HEK293T (cell line): ENCODE results near the gene ACACB.

Source experiments
- CTCF ChIA-PET: fragments of 350-600 bp; formaldehyde crosslinking; extraction: SDS; loops from one replicate; lab custom pipeline; 2021; ENCODE audit warnings: antibody characterized with exemption, inconsistent platforms; lab: Yijun Ruan, JAX
- POLR2A ChIA-PET: fragments of 350-600 bp; formaldehyde crosslinking; extraction: SDS; loops from one replicate; lab custom pipeline; 2020; ENCODE audit warnings: antibody characterized with exemption, inconsistent platforms; lab: Yijun Ruan, JAX
- DNase-seq: peaks from one replicate; pipeline ENCODE4 v3.0.0; 2012; ENCODE audit warnings: mixed read lengths; ENCODE audit errors: extremely low spot score
- ARNT ChIP-seq: fragments of 450-650 bp; IDR thresholded peaks from 2 replicates; pipeline ENCODE4 v1.6.1; 2017; ENCODE audit warnings: mild to moderate bottlenecking
- BHLHE40 ChIP-seq: fragments of 450-650 bp; IDR thresholded peaks from 2 replicates; pipeline ENCODE4 v1.6.1; 2016; ENCODE audit warnings: mild to moderate bottlenecking, moderate library complexity, borderline replicate concordance
- CTBP1 ChIP-seq: fragments of 450-650 bp; IDR thresholded peaks from 2 replicates; pipeline ENCODE4 v1.6.1; 2016; ENCODE audit warnings: borderline replicate concordance
- ELF4 ChIP-seq: fragments of 450-650 bp; IDR thresholded peaks from 2 replicates; pipeline ENCODE4 v1.6.1; 2017; ENCODE audit warnings: antibody characterized with exemption
- FOXA1 ChIP-seq: fragments of 450-650 bp; IDR thresholded peaks from 2 replicates; pipeline ENCODE4 v1.6.1; 2016; ENCODE audit warnings: mild to moderate bottlenecking
- FOXK2 ChIP-seq: fragments of 450-650 bp; IDR thresholded peaks from 2 replicates; pipeline ENCODE4 v1.6.1; 2016; ENCODE audit warnings: mild to moderate bottlenecking
- FOXM1 ChIP-seq: fragments of 450-650 bp; IDR thresholded peaks from 2 replicates; pipeline ENCODE4 v1.6.1; 2017; ENCODE audit warnings: mild to moderate bottlenecking, borderline replicate concordance
- HDGF ChIP-seq: fragments of 450-650 bp; IDR thresholded peaks from 2 replicates; pipeline ENCODE4 v1.6.1; 2017; ENCODE audit warnings: antibody characterized with exemption, borderline replicate concordance
- L3MBTL2 ChIP-seq: fragments of 450-650 bp; conservative IDR thresholded peaks from 2 replicates; pipeline ENCODE4 v1.6.1; 2016; ENCODE audit warnings: mild to moderate bottlenecking
- LEF1 ChIP-seq: fragments of 450-650 bp; IDR thresholded peaks from 2 replicates; pipeline ENCODE4 v1.6.1; 2017; ENCODE audit warnings: mild to moderate bottlenecking, borderline replicate concordance
- NFRKB ChIP-seq: fragments of 450-650 bp; IDR thresholded peaks from 2 replicates; pipeline ENCODE4 v1.6.1; 2016; ENCODE audit warnings: mild to moderate bottlenecking, moderate library complexity
- PKNOX1 ChIP-seq: fragments of 450-650 bp; IDR thresholded peaks from 2 replicates; pipeline ENCODE4 v1.6.1; 2016
- SP1 ChIP-seq: fragments of 450-650 bp; IDR thresholded peaks from 2 replicates; pipeline ENCODE4 v1.6.1; 2017
- SUZ12 ChIP-seq: fragments of 450-650 bp; IDR thresholded peaks from 2 replicates; pipeline ENCODE4 v1.6.1; 2016; ENCODE audit warnings: mild to moderate bottlenecking
- TARDBP ChIP-seq: fragments of 450-650 bp; IDR thresholded peaks from 2 replicates; pipeline ENCODE4 v1.6.1; 2016
- ZNF384 ChIP-seq: fragments of 450-650 bp; IDR thresholded peaks from 2 replicates; pipeline ENCODE4 v1.6.1; 2016

The ACACB gene

GRCh38 chr12:109247831-109248654, 131.7 kb downstream of the ACACB start:
- no peak for TF ChIP-seq SP1
- no peak for TF ChIP-seq FOXK2
- no peak for TF ChIP-seq ZNF384
- TF ChIP-seq LEF1, result no peak
- TF ChIP-seq BHLHE40, result no peak
- no peak for TF ChIP-seq NFRKB
- TF ChIP-seq L3MBTL2, result no peak
- no peak for TF ChIP-seq CTBP1
- TF ChIP-seq TARDBP, result no peak
- TF ChIP-seq PKNOX1, result no peak
- TF ChIP-seq FOXM1, result no peak
- no peak for TF ChIP-seq HDGF
- TF ChIP-seq ELF4, result no peak
- no peak for TF ChIP-seq ARNT
- no peak for TF ChIP-seq FOXA1
- no peak for TF ChIP-seq SUZ12
- CTCF ChIA-PET, result interaction anchor here (0.7 kb wide), 1 partner anchor 315 kb away, joined by 3 read pairs; no protein-coding TSS in a partner anchor
- DNase-seq, result no peak
- POLR2A ChIA-PET, result interaction anchor here (0.6 kb wide), 1 partner anchor 304 kb away, joined by 3 read pairs; no protein-coding TSS in a partner anchor

GRCh38 chr12:109250523-109250922, 134.1 kb downstream of the ACACB start:
- DNase-seq, result no peak
- CTCF ChIA-PET, result no interaction called here
- TF ChIP-seq FOXK2 (no peak), ELF4 (no peak), SP1 (no peak), HDGF (no peak), ARNT (no peak), TARDBP (no peak), ZNF384 (no peak), FOXM1 (no peak), SUZ12 (no peak), FOXA1 (no peak), PKNOX1 (no peak), BHLHE40 (no peak), NFRKB (no peak), L3MBTL2 (no peak), LEF1 (no peak), CTBP1 (no peak)
- POLR2A ChIA-PET, result no interaction called here

GRCh38 chr12:109252799-109253198, 136.4 kb downstream of the ACACB start:
- DNase-seq, result no peak
- TF ChIP-seq ARNT (no peak), HDGF (no peak), FOXK2 (no peak), PKNOX1 (no peak), FOXA1 (no peak), SUZ12 (no peak), ELF4 (no peak), FOXM1 (no peak), LEF1 (no peak), NFRKB (no peak), ZNF384 (no peak), TARDBP (no peak), BHLHE40 (no peak), SP1 (no peak), CTBP1 (no peak), L3MBTL2 (no peak)
- ChIA-PET POLR2A (interaction anchor here (0.6 kb wide), 1 partner anchor 133 kb away, joined by 3 read pairs; no protein-coding TSS in a partner anchor), CTCF (no interaction called here)

GRCh38 chr12:109253913-109254544, 137.6 kb downstream of the ACACB start:
- TF ChIP-seq ZNF384 (no peak), NFRKB (no peak), LEF1 (no peak), SP1 (no peak), L3MBTL2 (no peak), CTBP1 (no peak), ARNT (no peak), HDGF (no peak), BHLHE40 (no peak), FOXM1 (no peak), ELF4 (no peak), PKNOX1 (no peak), FOXK2 (no peak), SUZ12 (no peak)
- CTCF ChIA-PET, result no interaction called here
- DNase-seq, result no peak
- POLR2A ChIA-PET, result no interaction called here

GRCh38 chr12:109255377-109255776, 139.0 kb downstream of the ACACB start:
- TF ChIP-seq ELF4 (no peak), BHLHE40 (no peak), SP1 (no peak), PKNOX1 (no peak), L3MBTL2 (no peak), NFRKB (no peak), CTBP1 (no peak), FOXK2 (no peak), FOXM1 (no peak), ARNT (no peak)
- no peak for DNase-seq
- CTCF ChIA-PET, result interaction anchor here (0.7 to 0.9 kb wide), 2 partner anchors 120 to 168 kb away, joined by 3 read pairs; no protein-coding TSS in a partner anchor
- POLR2A ChIA-PET, result no interaction called here
